GM19035 (cell line): ENCODE data around the gene CALML3.

Source experiments
- ATAC-seq: cut with Tn5 transposase; IDR thresholded peaks from one replicate; pipeline ENCODE4 v1.9.1; 2021; ENCODE audit not compliant: unreplicated experiment

CALML3 gene

GRCh38 chr10:5538446-5538845 lies 13.7 kb downstream of the CALML3 start:
- no peak for ATAC-seq

- ATAC-seq = no peak
Observed at GRCh38 chr10:5538892-5539651, 14.3 kb downstream of the CALML3 start.

GRCh38 chr10:5540080-5540479 lies 15.3 kb downstream of the CALML3 start:
- no peak for ATAC-seq

GRCh38 chr10:5540891-5541290 lies 16.1 kb downstream of the CALML3 start:
- ATAC-seq = no peak

GRCh38 chr10:5542100-5542499 lies 17.3 kb downstream of the CALML3 start:
- no peak for ATAC-seq

- ATAC-seq = no peak
Observed at GRCh38 chr10:5543623-5544022, 18.9 kb downstream of the CALML3 start.

- no peak for ATAC-seq
Observed at GRCh38 chr10:5544216-5544805, 19.6 kb downstream of the CALML3 start.

GRCh38 chr10:5545011-5545410 lies 20.2 kb downstream of the CALML3 start:
- ATAC-seq = no peak

GRCh38 chr10:5545426-5545777 lies 20.6 kb downstream of the CALML3 start:
- no peak for ATAC-seq

GRCh38 chr10:5545778-5546710 lies 21.3 kb downstream of the CALML3 start:
- no peak for ATAC-seq

GRCh38 chr10:5546891-5547680 lies 22.3 kb downstream of the CALML3 start:
- ATAC-seq = no peak

GRCh38 chr10:5547681-5547930 lies 22.8 kb downstream of the CALML3 start:
- no peak for ATAC-seq

- no peak for ATAC-seq
Observed at GRCh38 chr10:5547931-5548660, 23.3 kb downstream of the CALML3 start.

GRCh38 chr10:5549462-5550249 lies 24.9 kb downstream of the CALML3 start:
- no peak for ATAC-seq

- ATAC-seq = no peak
Observed at GRCh38 chr10:5550250-5550545, 25.4 kb downstream of the CALML3 start.

GRCh38 chr10:5550621-5551530 lies 26.1 kb downstream of the CALML3 start:
- ATAC-seq = no peak

- ATAC-seq = no peak
Observed at GRCh38 chr10:5551531-5552375, 27.0 kb downstream of the CALML3 start.
